Ovary (tissue), 9 donors: ENCODE measurements around the gene NGEF. TPM values are rescaled to one million over a fixed set of nuclear protein-coding genes. Genes with fewer than 3 reads are reported as not detected.

Experiments used
- DNase-seq, 5 donors: peaks; one replicate each; pipeline ENCODE4 v3.0.0-alpha.2; 2019 to 2020
- H3K27ac ChIP-seq, 2 donors: fragments of 200-600 bp; one replicate each; pipeline versions ENCODE4 v1.5.1 to v1.8.0; 2019 to 2022
- H3K27me3 ChIP-seq: fragments of 200-600 bp; one replicate; pipeline ENCODE4 v1.8.0; 2022
- H3K36me3 ChIP-seq: fragments of 200-600 bp; sonication (generic); one replicate; pipeline ENCODE4 v1.5.1; 2019
- H3K4me1 ChIP-seq: one replicate; pipeline ENCODE4 v1.8.1; 2013; ENCODE audit warnings: mild to moderate bottlenecking, moderate library complexity; ENCODE audit not compliant: insufficient read depth
- H3K4me3 ChIP-seq: fragments of 200-600 bp; sonication (generic); one replicate; pipeline ENCODE4 v1.5.1; 2017
- H3K9me3 ChIP-seq, 2 donors: fragments of 200-600 bp in 1 of 2; sonication (generic) in 1 of 2; one replicate each; pipeline versions ENCODE4 v1.5.1 to v1.8.1; 2013 to 2019; ENCODE audit warnings: mild to moderate bottlenecking in 1 of 2, moderate library complexity in 1 of 2
- EP300 ChIP-seq: sonication (generic); formaldehyde crosslinking; IDR thresholded peaks from one replicate; pipeline ENCODE4 v1.6.1; 2017; ENCODE audit warnings: antibody characterized with exemption
- POLR2A ChIP-seq: fragments of 450-650 bp; IDR thresholded peaks from one replicate; pipeline ENCODE4 v1.6.1; 2017; ENCODE audit warnings: antibody characterized with exemption, mild to moderate bottlenecking, moderate library complexity
- WGBS, 3 donors: extraction: QIAGEN DNeasy Blood & Tissue Kit in 1 of 3; methylation state at CpG; one replicate each; pipeline versions ENCODE4 v1.1.5 to v1.1.7; 2013 to 2017; 5-methylcytosine and 5-hydroxymethylcytosine counted together
- intact Hi-C, 4 donors: fragments of 100-400 bp; cut with DNase I; formaldehyde crosslinking; loops; one replicate each; pipeline versions ENCODE4 v1.11.0 to v1.15.1; 2022 to 2023
- polyA plus RNA-seq, 2 donors: library from polyadenylated mRNA; stranded (reverse); fragments of 200-250 nt in 1 of 2; fragments of 350-450 nt in 1 of 2; fragmentation: Illumina TruSeq in 1 of 2; extraction: RNeasy Lipid Tissue Mini Kit (QIAGEN cat#74804) in 1 of 2; gene quantifications; one replicate each; pipeline ENCODE4 v1.2.3, GENCODE V29; 2013 to 2014
- total RNA-seq, 7 donors: library from RNA; depleted of rRNA in 2 of 7; stranded (reverse); fragments of >200 nt in 2 of 7; fragmentation: NEBNext Ultra II Directional in 3 of 7; extraction: Animal tissue kit (Norgen Biotek cat#: 25700) in 3 of 7; gene quantifications; one replicate each; pipeline versions ENCODE4 v1.1.0 to v1.2.4, GENCODE V29; 2016 to 2023
- TF ChIP-seq, protein P1 (sequence below), 3 donors: fragments of 450-650 bp in 2 of 3; fragments of 200-600 bp in 1 of 3; IDR thresholded peaks; one replicate each; pipeline versions ENCODE4 v1.5.1 to v1.8.0; 2016 to 2022; ENCODE audit warnings: antibody characterized with exemption in 3 of 3, mild to moderate bottlenecking in 1 of 3
- donor health status: DM: no; HTN: no; CAD: no; lungs with moderate emphysema.
- donor health status: DM: no; HTN: no; CAD: no.
- donor health status: Bipolar disorder and iron deficiency.
- donor health status: DM: yes; HTN: yes; CAD: no.
- donor health status: DM: no; HTN: no; CAD: no.
- donor health status: DM: yes; HTN: yes; CAD: no.

The NGEF gene
- total and polyA plus RNA-seq, 9 donors: 0.18 to 3.1 (median 0.80) TPM

DNA sequence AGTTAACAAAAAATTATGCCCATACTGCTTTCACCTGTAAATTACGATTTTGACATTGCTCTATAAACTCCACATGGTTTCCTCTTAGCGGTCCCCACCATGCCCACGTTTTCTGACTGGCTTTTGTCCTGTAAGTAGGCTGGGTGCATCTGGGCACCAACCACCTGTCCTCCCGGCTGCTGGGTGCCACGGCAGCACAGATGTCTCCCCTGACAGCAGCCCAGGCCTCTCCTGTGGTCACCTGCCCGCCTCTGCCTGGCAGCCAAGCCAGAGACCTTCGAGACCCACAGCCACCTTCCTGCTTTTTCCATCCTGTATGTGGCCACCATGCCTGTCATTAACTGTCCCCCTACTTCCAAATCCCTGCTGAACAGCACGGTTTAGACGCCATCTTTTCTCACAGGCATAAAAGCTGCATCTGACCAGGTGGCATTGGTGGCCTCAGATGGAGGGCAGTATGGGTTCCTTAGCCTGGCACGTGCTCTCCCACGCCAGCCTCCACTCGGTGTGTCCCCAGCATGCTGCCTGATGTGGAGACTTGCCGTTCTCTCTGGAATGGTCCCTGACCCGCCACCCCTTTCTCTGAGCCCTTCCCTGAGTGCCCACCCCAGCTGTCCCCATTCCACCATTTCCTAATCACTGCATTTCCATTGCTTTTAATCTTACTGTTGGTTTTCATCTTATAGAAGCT lies 124.1 kb downstream of the NGEF start:
- no peak for TF ChIP-seq EP300
- TF ChIP-seq, protein P1, sequence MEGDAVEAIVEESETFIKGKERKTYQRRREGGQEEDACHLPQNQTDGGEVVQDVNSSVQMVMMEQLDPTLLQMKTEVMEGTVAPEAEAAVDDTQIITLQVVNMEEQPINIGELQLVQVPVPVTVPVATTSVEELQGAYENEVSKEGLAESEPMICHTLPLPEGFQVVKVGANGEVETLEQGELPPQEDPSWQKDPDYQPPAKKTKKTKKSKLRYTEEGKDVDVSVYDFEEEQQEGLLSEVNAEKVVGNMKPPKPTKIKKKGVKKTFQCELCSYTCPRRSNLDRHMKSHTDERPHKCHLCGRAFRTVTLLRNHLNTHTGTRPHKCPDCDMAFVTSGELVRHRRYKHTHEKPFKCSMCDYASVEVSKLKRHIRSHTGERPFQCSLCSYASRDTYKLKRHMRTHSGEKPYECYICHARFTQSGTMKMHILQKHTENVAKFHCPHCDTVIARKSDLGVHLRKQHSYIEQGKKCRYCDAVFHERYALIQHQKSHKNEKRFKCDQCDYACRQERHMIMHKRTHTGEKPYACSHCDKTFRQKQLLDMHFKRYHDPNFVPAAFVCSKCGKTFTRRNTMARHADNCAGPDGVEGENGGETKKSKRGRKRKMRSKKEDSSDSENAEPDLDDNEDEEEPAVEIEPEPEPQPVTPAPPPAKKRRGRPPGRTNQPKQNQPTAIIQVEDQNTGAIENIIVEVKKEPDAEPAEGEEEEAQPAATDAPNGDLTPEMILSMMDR (IDR thresholded peaks at IDR 0.05): no peak
- no peak for TF ChIP-seq POLR2A
- Histone ChIP-seq H3K36me3 (no peaks in the 10 kb centered on the region), H3K27ac (no peak overlapping the region), H3K4me3 (no peak overlapping the region), H3K27me3 (no peaks in the 10 kb centered on the region), H3K4me1 (peaks cover 9% of the 10 kb centered on the region), H3K9me3 (no peaks in the 10 kb centered on the region)
- peak in 1 of 5 donors; percentile 9 for DNase-seq
- WGBS, 3 donors: 82 to 86% (median 84%) methylated on average over 14 of the region's 14 CpGs
- intact Hi-C loops: no loop called here

DNA sequence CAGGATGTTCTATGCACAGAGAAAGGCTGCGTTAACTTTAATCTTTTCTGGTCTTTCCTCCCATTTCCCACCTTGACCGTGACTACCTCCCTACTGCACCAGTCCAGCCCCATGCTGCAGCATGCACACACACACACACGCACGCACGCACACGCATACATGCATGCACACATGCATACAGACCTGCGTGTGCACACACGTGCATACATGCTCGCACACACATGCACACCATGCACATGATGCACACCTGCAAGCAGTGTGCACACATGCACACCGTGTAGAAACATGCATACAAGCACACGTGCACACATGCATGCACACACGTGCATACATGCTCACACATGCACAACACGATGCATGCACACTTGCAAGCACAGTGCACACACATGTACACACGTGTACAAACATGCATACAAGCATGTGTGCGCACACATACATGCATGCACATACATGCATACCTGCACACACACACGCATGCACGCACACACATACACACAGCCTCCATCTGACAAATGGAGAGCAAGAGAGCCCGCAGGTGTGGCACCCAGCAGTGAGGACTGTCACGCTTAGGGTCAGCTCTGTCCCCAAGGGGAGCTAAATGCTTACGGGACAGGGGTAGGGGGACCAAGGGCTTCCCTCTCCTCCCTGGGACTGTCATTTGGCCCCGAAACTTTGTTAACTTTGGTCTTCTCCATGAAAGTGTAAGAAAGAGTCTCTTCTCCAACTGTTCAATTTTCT lies 124.8 kb downstream of the NGEF start:
- no peak for DNase-seq
- 82 to 88% (median 84%) methylated on average over 21 of the region's 21 CpGs for WGBS, 3 donors
- H3K36me3 ChIP-seq: no peaks in the 10 kb centered on the region
- H3K27me3 ChIP-seq: no peaks in the 10 kb centered on the region
- H3K4me3 ChIP-seq: no peak overlapping the region
- peaks cover 9% of the 10 kb centered on the region for H3K4me1 ChIP-seq
- intact Hi-C loops: no loop called here
- no peaks in the 10 kb centered on the region for H3K9me3 ChIP-seq
- TF ChIP-seq POLR2A: no peak
- no peak for TF ChIP-seq EP300
- TF ChIP-seq, protein P1 (IDR thresholded peaks at IDR 0.05): no peak
- no peak overlapping the region for H3K27ac ChIP-seq

DNA sequence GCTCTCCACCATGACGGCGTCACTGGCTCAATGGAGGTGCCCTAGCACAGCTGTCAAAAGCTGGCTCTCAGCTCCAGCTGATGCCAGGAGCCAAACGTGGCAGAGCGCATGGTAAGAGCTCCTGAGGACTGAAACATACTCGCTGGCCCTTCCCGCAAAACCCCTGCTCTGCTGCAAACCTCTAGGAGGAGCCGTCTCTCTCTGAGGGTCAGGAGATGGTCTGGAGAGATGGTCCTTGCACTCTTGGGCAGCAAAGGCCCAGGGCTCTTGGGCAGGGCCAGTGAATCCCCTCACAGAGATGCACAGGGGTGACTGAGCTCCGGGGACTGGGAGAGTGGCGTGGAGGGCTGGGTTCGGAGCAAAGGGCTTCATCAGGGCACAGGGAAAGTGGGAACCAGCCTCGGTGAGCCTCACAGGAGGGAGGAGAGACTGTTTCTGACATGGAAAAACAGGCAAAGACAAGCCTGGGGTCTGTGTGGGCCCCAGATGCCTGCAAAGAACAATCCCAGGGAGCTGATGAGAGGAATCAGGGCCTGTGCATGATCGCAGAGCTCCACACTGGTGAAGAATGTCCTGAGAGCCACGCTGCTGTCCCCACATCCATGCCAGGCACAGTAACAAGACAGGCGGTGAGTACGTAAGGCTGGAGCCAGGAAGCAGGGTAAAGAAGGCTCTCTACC lies 125.7 kb downstream of the NGEF start:
- peaks cover 9% of the 10 kb centered on the region for H3K4me1 ChIP-seq
- no peak overlapping the region for H3K27ac ChIP-seq
- peak in 1 of 5 donors; percentile 7 for DNase-seq
- no peak for TF ChIP-seq EP300
- no peak for TF ChIP-seq POLR2A
- TF ChIP-seq, protein P1 (IDR thresholded peaks at IDR 0.05): no peak
- H3K36me3 ChIP-seq: no peaks in the 10 kb centered on the region
- no peaks in the 10 kb centered on the region for H3K9me3 ChIP-seq
- H3K27me3 ChIP-seq: no peaks in the 10 kb centered on the region
- WGBS, 3 donors: 62 to 72% (median 68%) methylated on average over 15 of the region's 15 CpGs
- H3K4me3 ChIP-seq: no peak overlapping the region
- intact Hi-C loops: no loop called here

DNA sequence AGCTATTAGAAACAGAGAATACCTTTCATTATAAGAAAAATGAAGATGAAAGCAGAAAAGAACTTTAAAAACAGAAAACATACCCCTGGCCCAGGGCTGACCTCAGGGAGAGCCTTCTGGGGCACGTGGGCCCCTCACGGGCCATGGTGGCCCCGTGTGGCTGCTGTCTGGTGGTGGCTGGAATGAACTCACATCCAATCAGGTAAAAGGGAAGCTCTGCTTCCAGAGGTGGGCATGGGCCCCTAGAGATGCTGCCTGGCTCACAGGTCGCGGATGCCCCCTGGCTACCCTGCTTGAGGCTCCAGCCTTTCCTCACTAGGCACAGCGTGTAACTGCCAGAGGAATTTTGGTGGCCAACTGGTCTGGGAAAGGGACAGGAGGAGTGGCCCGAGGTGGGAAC lies 126.4 kb downstream of the NGEF start:
- Histone ChIP-seq H3K4me1 (peaks cover 7% of the 10 kb centered on the region), H3K27ac (no peak overlapping the region), H3K4me3 (no peak overlapping the region), H3K9me3 (no peaks in the 10 kb centered on the region), H3K27me3 (no peaks in the 10 kb centered on the region), H3K36me3 (no peaks in the 10 kb centered on the region)
- WGBS, 3 donors: 70 to 78% (median 73%) methylated on average over 7 of the region's 7 CpGs
- TF ChIP-seq POLR2A (no peak), EP300 (no peak)
- TF ChIP-seq, protein P1 (IDR thresholded peaks at IDR 0.05): no peak
- DNase-seq: peak in 1 of 5 donors; percentile 1
- intact Hi-C loops: no loop called here
